Measurements from ENCODE around the gene PRAC1. TPM values are rescaled to one million over a fixed set of nuclear protein-coding genes. Genes with fewer than 3 reads are reported as not detected.

The PRAC1 gene
- total RNA-seq, 6 experiments from 2014 or later: not detected

GRCh38 chr17:48760411-48760810 lies 38.1 kb upstream of the PRAC1 start:
- H3K4me1 Mint-ChIP-seq (ENCODE audit: low read depth): peaks cover 25% of the 10 kb centered on the region
- H3K36me3 Mint-ChIP-seq (ENCODE audit: low read depth): no peaks in the 10 kb centered on the region
- peaks cover 37% of the 10 kb centered on the region for H3K27me3 Mint-ChIP-seq (ENCODE audit: insufficient read depth)
- H3K9me3 Mint-ChIP-seq: no peaks in the 10 kb centered on the region
- H3K4me3 Mint-ChIP-seq: no peak overlapping the region
- H3K27ac Mint-ChIP-seq: no peak overlapping the region
- DNase-seq: no peak
- TF ChIP-seq CTCF (IDR thresholded peaks at IDR 0.05): no peak

GRCh38 chr17:48759288-48759687 lies 37.0 kb upstream of the PRAC1 start:
- Mint-ChIP-seq H3K27ac (no peak overlapping the region), H3K36me3 (ENCODE audit: low read depth) (no peaks in the 10 kb centered on the region), H3K27me3 (ENCODE audit: insufficient read depth) (peaks cover 44% of the 10 kb centered on the region), H3K9me3 (no peaks in the 10 kb centered on the region), H3K4me3 (no peak overlapping the region), H3K4me1 (ENCODE audit: low read depth) (peaks cover 27% of the 10 kb centered on the region)
- no peak for DNase-seq
- TF ChIP-seq CTCF (IDR thresholded peaks at IDR 0.05): no peak

- Mint-ChIP-seq H3K4me3 (no peak overlapping the region), H3K36me3 (ENCODE audit: low read depth) (no peaks in the 10 kb centered on the region), H3K9me3 (no peaks in the 10 kb centered on the region), H3K27ac (no peak overlapping the region), H3K4me1 (ENCODE audit: low read depth) (peaks cover 43% of the 10 kb centered on the region), H3K27me3 (ENCODE audit: insufficient read depth) (peaks cover 44% of the 10 kb centered on the region)
- no peak for TF ChIP-seq CTCF (IDR thresholded peaks at IDR 0.05)
- DNase-seq: peak; percentile 38
These were observed 35.2 kb upstream of the PRAC1 start for GRCh38 chr17:48757524-48757961.

- Mint-ChIP-seq H3K27ac (no peak overlapping the region), H3K4me3 (no peak overlapping the region), H3K36me3 (ENCODE audit: low read depth) (no peaks in the 10 kb centered on the region), H3K9me3 (no peaks in the 10 kb centered on the region), H3K27me3 (ENCODE audit: insufficient read depth) (peaks cover 44% of the 10 kb centered on the region), H3K4me1 (ENCODE audit: low read depth) (peaks cover 43% of the 10 kb centered on the region)
- TF ChIP-seq CTCF (IDR thresholded peaks at IDR 0.05): no peak
- DNase-seq: no peak
These were observed 34.5 kb upstream of the PRAC1 start for GRCh38 chr17:48756830-48757251.

- no peaks in the 10 kb centered on the region for H3K9me3 Mint-ChIP-seq
- H3K4me1 Mint-ChIP-seq (ENCODE audit: low read depth): peaks cover 43% of the 10 kb centered on the region
- no peaks in the 10 kb centered on the region for H3K36me3 Mint-ChIP-seq (ENCODE audit: low read depth)
- DNase-seq: no peak
- H3K4me3 Mint-ChIP-seq: 0 out of 2 replicates have a peak overlapping the region, but pooled peaks have one; percentile 17
- no peak for TF ChIP-seq CTCF (IDR thresholded peaks at IDR 0.05)
- H3K27me3 Mint-ChIP-seq (ENCODE audit: insufficient read depth): peaks cover 50% of the 10 kb centered on the region
- no peak overlapping the region for H3K27ac Mint-ChIP-seq
These were observed 33.0 kb upstream of the PRAC1 start for GRCh38 chr17:48755356-48755755.
